GM21737 (cell line): ENCODE data around the gene SAMD9L.
A peak's percentile ranks its signal among the peaks of the same experiment; 100 is the strongest.
"Not testable (repeated sequence)": the region's sequence is repeated elsewhere in the genome, so short reads cannot be mapped to it uniquely, and the experiment has no call there.

Experiments
- ATAC-seq: cut with Tn5 transposase; IDR thresholded peaks from one replicate; pipeline ENCODE4 v1.9.1; 2021; ENCODE audit warnings: mild to moderate bottlenecking, moderate library complexity; ENCODE audit not compliant: unreplicated experiment

Gene SAMD9L

GRCh38 chr7:93146472-93147141 is 1.6 kb downstream of the SAMD9L start:
- ATAC-seq: peak; percentile 44

- ATAC-seq: no peak
Observed at GRCh38 chr7:93146036-93146435, 2.1 kb downstream of the SAMD9L start.

- ATAC-seq: no peak
Observed at GRCh38 chr7:93145354-93145753, 2.8 kb downstream of the SAMD9L start.

- ATAC-seq: no peak
Observed at GRCh38 chr7:93142127-93142526, 6.1 kb downstream of the SAMD9L start.

GRCh38 chr7:93140582-93141191 is 7.5 kb downstream of the SAMD9L start:
- ATAC-seq: no peak

GRCh38 chr7:93138576-93138975 is 9.6 kb downstream of the SAMD9L start:
- ATAC-seq: no peak

GRCh38 chr7:93133005-93133404 is 15.2 kb downstream of the SAMD9L start:
- no peak for ATAC-seq

GRCh38 chr7:93132216-93132615 is 16.0 kb downstream of the SAMD9L start:
- no peak for ATAC-seq

- not testable (repeated sequence) for ATAC-seq
Observed at GRCh38 chr7:93126954-93127353, 21.2 kb downstream of the SAMD9L start.

- ATAC-seq: not testable (repeated sequence)
Observed at GRCh38 chr7:93123532-93123931, 24.7 kb downstream of the SAMD9L start.

GRCh38 chr7:93120592-93121549 is 27.3 kb downstream of the SAMD9L start:
- no peak for ATAC-seq

GRCh38 chr7:93119191-93119905 is 28.8 kb downstream of the SAMD9L start:
- ATAC-seq: no peak

- peak; percentile 100 for ATAC-seq
Observed at GRCh38 chr7:93117852-93118530, 30.2 kb downstream of the SAMD9L start, which contains the start of gene SAMD9. SAMD9 (minus strand) TSS chr7:93117979; CDS start chr7:93106097, 11,882 bp downstream.

- no peak for ATAC-seq
Observed at GRCh38 chr7:93117327-93117726, 30.9 kb downstream of the SAMD9L start.

GRCh38 chr7:93115796-93116195 is 32.4 kb downstream of the SAMD9L start:
- ATAC-seq: no peak

- no peak for ATAC-seq
Observed at GRCh38 chr7:93108003-93108402, 40.2 kb downstream of the SAMD9L start.

GRCh38 chr7:93097388-93097787 is 50.8 kb downstream of the SAMD9L start:
- ATAC-seq: no peak

GRCh38 chr7:93092757-93093370 is 55.3 kb downstream of the SAMD9L start:
- no peak for ATAC-seq
